IMR-90 (cell line): ENCODE results near the gene PDCD1LG2. TPM values are rescaled to one million over a fixed set of nuclear protein-coding genes. Genes with fewer than 3 reads are reported as not detected.

Experiments
- ATAC-seq: fragments of 200-7000 bp; cut with Tn5 transposase; 2 replicates; pipeline ENCODE4 v1.9.1; 2020; ENCODE audit warnings: low read depth, mild to moderate bottlenecking, moderate library complexity
- BruUV-seq: library from RNA; stranded (reverse); fragments of 400-500 nt; replicated peaks from 2 replicates; lab custom pipeline; 2021; lab: Mats Ljungman, UMichigan
- CTCF ChIA-PET: fragments of 300-600 bp; formaldehyde crosslinking; extraction: SDS; loops from one replicate; lab custom pipeline; 2021; ENCODE audit warnings: antibody characterized with exemption; lab: Yijun Ruan, JAX
- POLR2A ChIA-PET: fragments of 300-600 bp; sonication (Branson Sonifier 250); formaldehyde crosslinking; loops from one replicate; lab custom pipeline; 2022; ENCODE audit warnings: antibody characterized with exemption; ENCODE audit not compliant: unreplicated experiment; lab: Charles Lee
- DNase-seq: peaks from one replicate; pipeline ENCODE4 v3.0.0; 2013
- H2AFZ ChIP-seq: replicated peaks from 2 replicates; pipeline ENCODE3; 2013; ENCODE audit warnings: low read length, mild to moderate bottlenecking; ENCODE audit not compliant: poor library complexity
- H2AK5ac ChIP-seq: 2 replicates; pipeline ENCODE4 v1.6.1; 2013; ENCODE audit warnings: low read depth, low read length, inconsistent platforms
- H2AK9ac ChIP-seq: replicated peaks from 2 replicates; pipeline ENCODE3; 2013; ENCODE audit warnings: mild to moderate bottlenecking, low read depth, low read length, moderate library complexity; ENCODE audit not compliant: poor library complexity
- H2BK120ac ChIP-seq: 2 replicates; pipeline ENCODE4 v1.6.1; 2013; ENCODE audit warnings: low read depth, low read length, inconsistent platforms
- H2BK15ac ChIP-seq: 3 replicates; pipeline ENCODE4 v1.6.1; 2013; ENCODE audit warnings: low read depth, low read length, inconsistent platforms
- H2BK20ac ChIP-seq: 2 replicates; pipeline ENCODE4 v1.6.1; 2013; ENCODE audit warnings: low read depth, mild to moderate bottlenecking, inconsistent platforms, low read length, moderate library complexity
- H2BK5ac ChIP-seq: 2 replicates; pipeline ENCODE4 v1.6.1; 2013; ENCODE audit warnings: mild to moderate bottlenecking, low read depth, low read length, inconsistent platforms; ENCODE audit not compliant: poor library complexity, severe bottlenecking
- H3K14ac ChIP-seq: replicated peaks from 2 replicates; pipeline ENCODE4 v1.6.1; 2013; ENCODE audit warnings: low read depth, low read length, inconsistent platforms
- H3K18ac ChIP-seq: 2 replicates; pipeline ENCODE4 v1.6.1; 2013; ENCODE audit warnings: low read depth, low read length, control low read depth
- H3K23ac ChIP-seq: 2 replicates; pipeline ENCODE4 v1.6.1; 2013; ENCODE audit warnings: low read depth, low read length, inconsistent platforms
- H3K27ac ChIP-seq: 2 replicates; pipeline ENCODE4 v1.5.1; 2013; ENCODE audit warnings: mild to moderate bottlenecking, control low read depth, low read length; ENCODE audit not compliant: insufficient read depth
- H3K27me3 ChIP-seq: 2 replicates; pipeline ENCODE4 v1.6.1; 2013; ENCODE audit warnings: low read length; ENCODE audit not compliant: control insufficient read depth, insufficient read depth
- H3K36me3 ChIP-seq: 2 replicates; pipeline ENCODE4 v1.6.1; 2013; ENCODE audit warnings: low read length, mixed read lengths; ENCODE audit not compliant: control insufficient read depth, insufficient read depth
- H3K4ac ChIP-seq: 2 replicates; pipeline ENCODE4 v1.6.1; 2013; ENCODE audit warnings: low read depth, low read length, inconsistent platforms
- H3K4me1 ChIP-seq: 2 replicates; pipeline ENCODE4 v1.6.1; 2013; ENCODE audit warnings: low read length, mixed read lengths; ENCODE audit not compliant: control insufficient read depth, insufficient read depth
- H3K4me2 ChIP-seq: 2 replicates; pipeline ENCODE4 v1.6.1; 2013; ENCODE audit warnings: low read depth, mild to moderate bottlenecking, control low read depth, low read length, moderate library complexity
- H3K4me3 ChIP-seq: 2 replicates; pipeline ENCODE4 v1.5.1; 2013; ENCODE audit warnings: low read depth, mild to moderate bottlenecking, control low read depth, low read length, moderate library complexity; ENCODE audit not compliant: insufficient read depth
- H3K56ac ChIP-seq: 2 replicates; pipeline ENCODE4 v1.6.1; 2013; ENCODE audit warnings: low read length, inconsistent platforms; ENCODE audit not compliant: insufficient read depth; ENCODE audit errors: extremely low read depth
- H3K79me1 ChIP-seq, 2 experiments: 2 replicates each; pipeline ENCODE4 v1.6.1; 2013; ENCODE audit warnings: low read length in 2 of 2, inconsistent platforms in 1 of 2, low read depth in 1 of 2
- H3K9ac ChIP-seq: 2 replicates; pipeline ENCODE4 v1.6.1; 2013; ENCODE audit warnings: low read depth, low read length, control low read depth
- H3K9me1 ChIP-seq: 2 replicates; pipeline ENCODE4 v1.6.1; 2013; ENCODE audit warnings: low read length, inconsistent platforms; ENCODE audit not compliant: insufficient read depth
- H3K9me3 ChIP-seq: 2 replicates; pipeline ENCODE4 v1.6.1; 2013; ENCODE audit warnings: low read length; ENCODE audit not compliant: control insufficient read depth, insufficient read depth
- H4K20me1 ChIP-seq: 2 replicates; pipeline ENCODE4 v1.6.1; 2013; ENCODE audit warnings: low read length, inconsistent platforms; ENCODE audit not compliant: insufficient read depth
- H4K5ac ChIP-seq: 2 replicates; pipeline ENCODE4 v1.6.1; 2013; ENCODE audit warnings: mild to moderate bottlenecking, low read depth, low read length, control low read depth
- H4K8ac ChIP-seq, 2 experiments: 2 replicates each; pipeline ENCODE4 v1.6.1; 2013; ENCODE audit warnings: low read depth in 2 of 2, low read length in 2 of 2, control low read depth in 1 of 2, inconsistent platforms in 1 of 2
- H4K91ac ChIP-seq: 2 replicates; pipeline ENCODE4 v1.6.1; 2013; ENCODE audit warnings: low read depth, low read length, inconsistent platforms; ENCODE audit not compliant: insufficient read depth
- CEBPB ChIP-seq: IDR thresholded peaks from 2 replicates; pipeline ENCODE4 v1.6.1; 2012; ENCODE audit warnings: low read depth, low read length, improper control_type of control experiment
- CHD1 ChIP-seq: IDR thresholded peaks from 2 replicates; pipeline ENCODE4 v1.6.1; 2012; ENCODE audit warnings: low read depth, low read length, improper control_type of control experiment
- CTCF ChIP-seq: conservative IDR thresholded peaks from 2 replicates; pipeline ENCODE4 v1.5.1; 2012; ENCODE audit warnings: mild to moderate bottlenecking, low read depth, low read length, improper control_type of control experiment
- MAZ ChIP-seq: IDR thresholded peaks from 2 replicates; pipeline ENCODE4 v1.6.1; 2012; ENCODE audit warnings: low read depth, mild to moderate bottlenecking, low read length, improper control_type of control experiment, moderate library complexity, borderline replicate concordance
- RAD21 ChIP-seq: IDR thresholded peaks from 2 replicates; pipeline ENCODE4 v1.6.1; 2012; ENCODE audit warnings: low read length, improper control_type of control experiment
- RCOR1 ChIP-seq: IDR thresholded peaks from 2 replicates; pipeline ENCODE4 v1.6.1; 2012; ENCODE audit warnings: mild to moderate bottlenecking, low read length, improper control_type of control experiment; ENCODE audit not compliant: insufficient replicate concordance
- RFX5 ChIP-seq: IDR thresholded peaks from 2 replicates; pipeline ENCODE4 v1.8.0; 2012; ENCODE audit warnings: low read depth, mild to moderate bottlenecking, low read length, moderate library complexity
- USF2 ChIP-seq: fragments of 150-350 bp; IDR thresholded peaks from 2 replicates; pipeline ENCODE4 v1.6.1; 2017; ENCODE audit warnings: mild to moderate bottlenecking, antibody characterized with exemption, low read length, low read depth
- dilution Hi-C: fragments of 300-500 bp; cut with HindIII; formaldehyde crosslinking; loops from one replicate; pipeline ENCODE4 v1.14.3; 2018; ENCODE audit warnings: low sequenced_read_pairs; ENCODE audit not compliant: unreplicated experiment
- in situ Hi-C: fragments of 300-500 bp; cut with MboI; formaldehyde crosslinking; loops from 3 replicates; pipeline ENCODE4 v1.14.3; 2019; ENCODE audit warnings: low sequenced_read_pairs, inconsistent platforms, mixed read lengths
- intact Hi-C: fragments of 100-400 bp; cut with micrococcal nuclease; formaldehyde crosslinking; loops from 2 replicates; pipeline ENCODE4 v1.10.0; 2022
- polyA plus RNA-seq, 3 experiments: library from polyadenylated mRNA; depleted of rRNA; stranded (reverse); fragments of >200 nt; gene quantifications; 2 replicates each; pipeline ENCODE4 v1.2.3, GENCODE V29; 2012; ENCODE audit warnings: low replicate concordance in 1 of 3
- total RNA-seq: library from RNA; depleted of rRNA; stranded (reverse); fragments of >200 nt; gene quantifications from 2 replicates; pipeline ENCODE4 v1.2.3, GENCODE V29; 2012

PDCD1LG2 gene
- total and polyA plus RNA-seq, 2 of the 4 experiments (the other 2 are of a cell fraction), result 17.5 to 33.3 TPM

GRCh38 chr9:5578698-5579085, 68.4 kb downstream of the PDCD1LG2 start:
- dilution Hi-C loops, result no loop called here
- DNase-seq, result no peak
- H3K4ac ChIP-seq, result peak overlapping the region; percentile 28; the same call in 1 of the 2 replicates

More at GRCh38 chr9:5578698-5579085, 68.4 kb downstream of the PDCD1LG2 start:
- Histone ChIP-seq H4K91ac (no peak overlapping the region), H2AK5ac (0 out of 2 replicates have a peak overlapping the region, but pooled peaks have one; percentile 31), H3K9ac (no peak overlapping the region), H3K9me1 (0 out of 2 replicates have a peak, but pooled peaks cover 2% of the 10 kb centered on the region), H3K36me3 (no peaks in the 10 kb centered on the region), H4K20me1 (no peaks in the 10 kb centered on the region), H2BK20ac (no peak overlapping the region), H3K27me3 (no peaks in the 10 kb centered on the region), H3K4me1 (peaks cover 7% of the 10 kb centered on the region), H3K23ac (no peak overlapping the region), H2BK120ac (peak overlapping the region; percentile 18; the same call in 1 of the 2 replicates), H2BK15ac (0 out of 3 replicates have a peak overlapping the region, but pooled peaks have one; percentile 52), H4K5ac (no peak overlapping the region), H3K4me2 (no peak overlapping the region), H3K18ac (no peak overlapping the region), H3K56ac (no peak overlapping the region), H2AK9ac (no peak overlapping the region), H3K27ac (no peak overlapping the region), H3K14ac (0 out of 2 replicates have a peak overlapping the region, but pooled peaks have one; percentile 47), H4K8ac (no peak overlapping the region; a peak in 2 of 4 replicates), H3K79me1 (peaks cover 0 to 4% of the 10 kb centered on the region in 2 experiments; a peak in 2 of 4 replicates), H3K4me3 (no peak overlapping the region), H2BK5ac (peak overlapping the region; percentile 24), H2AFZ (no peak overlapping the region), H3K9me3 (0 out of 2 replicates have a peak, but pooled peaks cover 2% of the 10 kb centered on the region)
- TF ChIP-seq USF2 (no peak), CEBPB (no peak), RCOR1 (no peak), MAZ (no peak), CTCF (no peak), RFX5 (no peak), CHD1 (no peak), RAD21 (no peak)
- no peak for ATAC-seq
- in situ Hi-C loops (loop anchor here (25.0 kb wide), 1 partner anchor 1191 kb away; no protein-coding TSS in a partner anchor), intact Hi-C loops (no loop called here)
- CTCF ChIA-PET, result no interaction called here
- BruUV-seq, result no TSS peak
- POLR2A ChIA-PET, result no interaction called here
